Measurements from ENCODE around the gene MIER1. TPM values are rescaled to one million over a fixed set of nuclear protein-coding genes. Genes with fewer than 3 reads are reported as not detected.
A peak's percentile ranks its signal among the peaks of the same experiment; 100 is the strongest.

Gene MIER1
- total RNA-seq, 1 experiment from 2014 or later = 28.7 TPM

- Histone ChIP-seq H2AFZ (ENCODE audit: low read depth, low read length, poor library complexity, severe bottlenecking) (no peak overlapping the region), H3K9me2 (ENCODE audit: insufficient read depth) (no peaks in the 10 kb centered on the region), H3K79me2 (ENCODE audit: insufficient read depth, low read length) (peaks cover 78% of the 10 kb centered on the region), H3K36me3 (ENCODE audit: control insufficient read depth in 1 of 2, insufficient read depth in 2 of 2, low read length in 2 of 2) (peaks cover 8 to 21% of the 10 kb centered on the region in 2 experiments; a peak in 3 of 4 replicates), H4K20me1 (ENCODE audit: insufficient read depth) (no peaks in the 10 kb centered on the region), H3K4me2 (ENCODE audit: low read length) (no peak overlapping the region), H3K27me3 (ENCODE audit: insufficient read depth, low read length) (no peaks in the 10 kb centered on the region), H3K4me3 (replicated peaks in 1 of 2; ENCODE audit: low read depth in 1 of 2, low read length in 2 of 2) (no peak overlapping the region), H3K9ac (ENCODE audit: low read length) (no peak overlapping the region), H3K9me3 (ENCODE audit: control insufficient read depth in 1 of 2, insufficient read depth in 1 of 2, low read depth in 1 of 2, low read length in 2 of 2) (no peaks in the 10 kb centered on the region), H3K27ac (ENCODE audit: low read depth, low read length) (no peak overlapping the region), H3K4me1 (ENCODE audit: control insufficient read depth in 1 of 2, insufficient read depth in 2 of 2, low read length in 2 of 2) (peaks cover 2 to 16% of the 10 kb centered on the region in 2 experiments; a peak in 3 of 4 replicates)
- ATAC-seq (no peak), DNase-seq (ENCODE audit: low read depth, low spot score) (no peak)
- BruUV-seq (replicated peaks) = no TSS peak
- CTCF ChIA-PET = no interaction called here
- RAD21 ChIA-PET (ENCODE audit: low non-redundant PET in 1 of 2, low total read pairs in 2 of 2, uncharacterized antibody in 2 of 2, unreplicated experiment in 2 of 2) = no interaction called here
- TF ChIP-seq SRF (IDR thresholded peaks at IDR 0.05; ENCODE audit: low read depth) (no peak), ELF1 (IDR thresholded peaks at IDR 0.05; ENCODE audit: borderline replicate concordance, low read depth) (no peak)
- intact Hi-C loops (cut with micrococcal nuclease) = no loop called here
- POLR2A ChIA-PET = no interaction called here
Measured at GRCh38 chr1:66951513-66951912, 26.7 kb downstream of the MIER1 start.

- ChIA-PET RAD21 (ENCODE audit: low non-redundant PET in 1 of 2, low total read pairs in 2 of 2, uncharacterized antibody in 2 of 2, unreplicated experiment in 2 of 2) (no interaction called here), CTCF (no interaction called here), POLR2A (no interaction called here)
- Histone ChIP-seq H3K9me2 (ENCODE audit: insufficient read depth) (no peaks in the 10 kb centered on the region), H3K36me3 (ENCODE audit: control insufficient read depth in 1 of 2, insufficient read depth in 2 of 2, low read length in 2 of 2) (peaks cover 4 to 5% of the 10 kb centered on the region in 2 experiments; a peak in 3 of 4 replicates), H3K4me3 (replicated peaks in 1 of 2; ENCODE audit: low read depth in 1 of 2, low read length in 2 of 2) (no peak overlapping the region), H2AFZ (ENCODE audit: low read depth, low read length, poor library complexity, severe bottlenecking) (no peak overlapping the region), H3K79me2 (ENCODE audit: insufficient read depth, low read length) (peaks cover 74% of the 10 kb centered on the region), H3K9ac (ENCODE audit: low read length) (no peak overlapping the region), H3K27ac (ENCODE audit: low read depth, low read length) (no peak overlapping the region), H4K20me1 (ENCODE audit: insufficient read depth) (no peaks in the 10 kb centered on the region), H3K4me1 (ENCODE audit: control insufficient read depth in 1 of 2, insufficient read depth in 2 of 2, low read length in 2 of 2) (peaks cover 2 to 16% of the 10 kb centered on the region in 2 experiments; a peak in 3 of 4 replicates), H3K9me3 (ENCODE audit: control insufficient read depth in 1 of 2, insufficient read depth in 1 of 2, low read depth in 1 of 2, low read length in 2 of 2) (no peaks in the 10 kb centered on the region), H3K27me3 (ENCODE audit: insufficient read depth, low read length) (no peaks in the 10 kb centered on the region), H3K4me2 (ENCODE audit: low read length) (peak overlapping the region; percentile 27; the same call in 1 of the 2 replicates)
- intact Hi-C loops (cut with micrococcal nuclease) = no loop called here
- BruUV-seq (replicated peaks) = no TSS peak
- ATAC-seq = no peak
- DNase-seq (ENCODE audit: low read depth, low spot score) = no peak
- no peak for TF ChIP-seq SP1 (IDR thresholded peaks at IDR 0.05; ENCODE audit: low read depth)
- TF ChIP-seq CEBPB (IDR thresholded peaks at IDR 0.05; ENCODE audit: low read depth) = no peak
- no peak for TF ChIP-seq CBX3 (IDR thresholded peaks at IDR 0.05; ENCODE audit: low read depth)
- no peak for TF ChIP-seq MAX (IDR thresholded peaks at IDR 0.05)
- TF ChIP-seq CTCF (IDR thresholded peaks at IDR 0.05 in 2 of 3, conservative IDR thresholded peaks at IDR 0.05 in 1 of 3; ENCODE audit: borderline replicate concordance in 1 of 3, insufficient read depth in 1 of 3, low read depth in 2 of 3, low read length in 2 of 3) = no peak
- no peak for TF ChIP-seq EZH2 (IDR thresholded peaks at IDR 0.05)
- TF ChIP-seq SIN3A (IDR thresholded peaks at IDR 0.05; ENCODE audit: low read depth) = no peak
- no peak for TF ChIP-seq EZH2phosphoT487 (IDR thresholded peaks at IDR 0.05; ENCODE audit: borderline replicate concordance)
- no peak for TF ChIP-seq ZNF274 (IDR thresholded peaks at IDR 0.05; ENCODE audit: low read depth, low read length)
- no peak for TF ChIP-seq POLR2AphosphoS5 (IDR thresholded peaks at IDR 0.05; ENCODE audit: low read depth, low read length)
- no peak for TF ChIP-seq ATF3 (IDR thresholded peaks at IDR 0.05)
- TF ChIP-seq TCF7L2 (IDR thresholded peaks at IDR 0.05; ENCODE audit: borderline replicate concordance, extremely low read depth, insufficient read depth, insufficient read length) = no peak
- TF ChIP-seq ELF1 (IDR thresholded peaks at IDR 0.05; ENCODE audit: borderline replicate concordance, low read depth) = no peak
- TF ChIP-seq RAD21 (IDR thresholded peaks at IDR 0.05; ENCODE audit: low read depth) = no peak
- TF ChIP-seq REST (IDR thresholded peaks at IDR 0.05; ENCODE audit: low read depth) = no peak
Measured at GRCh38 chr1:66954208-66954607, 29.4 kb downstream of the MIER1 start.
